Testis (tissue), 3 donors: Measurements from ENCODE around the gene CELF4. TPM values are rescaled to one million over a fixed set of nuclear protein-coding genes. Genes with fewer than 3 reads are reported as not detected.

Experiments
- DNase-seq: peaks from one replicate; pipeline ENCODE4 v3.0.0-alpha.2; 2019
- H3K27ac ChIP-seq, 2 donors: fragments of 200-600 bp; sonication (generic); one replicate each; pipeline ENCODE4 v1.5.1; 2019
- H3K27me3 ChIP-seq: fragments of 200-600 bp; sonication (generic); one replicate; pipeline ENCODE4 v1.5.1; 2019
- H3K36me3 ChIP-seq: fragments of 200-600 bp; sonication (generic); one replicate; pipeline ENCODE4 v1.5.1; 2017; ENCODE audit warnings: low read depth; ENCODE audit errors: missing control alignments
- H3K4me1 ChIP-seq: fragments of 200-600 bp; sonication (generic); one replicate; pipeline ENCODE4 v1.5.1; 2019
- H3K4me3 ChIP-seq, 2 donors: fragments of 200-600 bp; sonication (generic); one replicate each; pipeline ENCODE4 v1.5.1; 2017 to 2019
- H3K9me3 ChIP-seq: fragments of 200-600 bp; sonication (generic); one replicate; pipeline ENCODE4 v1.5.1; 2017
- POLR2A ChIP-seq: fragments of 450-650 bp; IDR thresholded peaks from one replicate; pipeline ENCODE4 v1.6.1; 2017; ENCODE audit warnings: antibody characterized with exemption, mild to moderate bottlenecking, moderate library complexity
- WGBS, 2 donors: methylation state at CpG; one replicate each; pipeline ENCODE4 v1.1.5; 2018; 5-methylcytosine and 5-hydroxymethylcytosine counted together
- intact Hi-C: fragments of 100-400 bp; cut with DNase I; formaldehyde crosslinking; loops from one replicate; pipeline ENCODE4 v1.15.1; 2023; ENCODE audit warnings: low total_unique reads
- polyA plus RNA-seq: library from polyadenylated mRNA; stranded (reverse); fragments of 350-450 nt; fragmentation: Illumina TruSeq; extraction: RNeasy Lipid Tissue Mini Kit (QIAGEN cat#74804); gene quantifications from one replicate; pipeline ENCODE4 v1.2.3, GENCODE V29; 2014; ENCODE audit warnings: low read depth, low replicate concordance; ENCODE audit not compliant: insufficient read depth
- total RNA-seq, 2 donors: library from RNA; depleted of rRNA; stranded (reverse); fragments of >200 nt; gene quantifications; one replicate each; pipeline ENCODE4 v1.2.3, GENCODE V29; 2016
- TF ChIP-seq, protein P1 (sequence below), 3 experiments: fragments of 450-650 bp in 2 of 3; fragments of 200-600 bp in 1 of 3; sonication (generic) in 1 of 3; IDR thresholded peaks; one replicate each; pipeline ENCODE4 v1.5.1; 2016 to 2019; ENCODE audit warnings: antibody characterized with exemption in 3 of 3, mild to moderate bottlenecking in 2 of 3, moderate library complexity in 1 of 3

CELF4 gene
- total and polyA plus RNA-seq, 3 donors from 2014 or later = 3.9 to 6.3 (median 4.8) TPM

DNA sequence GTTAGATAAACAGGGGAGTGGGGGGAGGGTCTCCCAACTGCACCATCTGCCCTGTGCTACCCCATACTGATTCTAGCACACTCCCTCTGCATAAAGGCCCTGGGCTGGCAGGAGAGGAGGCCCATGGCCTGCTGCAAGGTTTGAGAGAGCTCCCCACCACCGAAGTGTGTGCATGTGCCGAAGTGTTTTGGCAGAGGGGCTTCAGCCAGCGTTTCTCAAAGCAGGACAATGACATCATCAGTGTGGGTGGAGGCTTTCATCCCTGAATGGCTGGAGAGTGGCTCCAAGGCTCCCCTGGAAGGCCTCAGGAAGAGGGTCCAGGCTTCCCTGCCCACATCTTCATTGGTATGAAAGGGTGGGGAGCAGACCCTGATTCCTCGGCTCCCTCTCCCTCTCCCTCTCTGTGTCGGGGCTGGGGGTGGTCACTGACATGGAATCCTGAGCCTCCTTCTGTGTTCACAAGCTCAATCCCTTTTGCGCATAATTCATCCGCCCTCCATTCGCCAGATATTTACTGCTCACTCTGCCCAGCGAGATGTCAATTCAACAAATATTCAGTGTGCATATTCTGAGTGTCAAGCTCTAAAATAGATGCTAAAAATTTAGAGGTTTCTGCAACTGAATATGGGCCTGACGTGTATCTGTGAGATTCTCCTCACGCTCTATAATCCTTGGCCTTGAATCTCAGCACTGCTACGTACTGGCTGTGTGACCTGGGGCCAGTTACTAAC is 122.1 kb downstream of the CELF4 start:
- intact Hi-C loops = no loop called here
- TF ChIP-seq POLR2A = no peak
- TF ChIP-seq, protein P1, sequence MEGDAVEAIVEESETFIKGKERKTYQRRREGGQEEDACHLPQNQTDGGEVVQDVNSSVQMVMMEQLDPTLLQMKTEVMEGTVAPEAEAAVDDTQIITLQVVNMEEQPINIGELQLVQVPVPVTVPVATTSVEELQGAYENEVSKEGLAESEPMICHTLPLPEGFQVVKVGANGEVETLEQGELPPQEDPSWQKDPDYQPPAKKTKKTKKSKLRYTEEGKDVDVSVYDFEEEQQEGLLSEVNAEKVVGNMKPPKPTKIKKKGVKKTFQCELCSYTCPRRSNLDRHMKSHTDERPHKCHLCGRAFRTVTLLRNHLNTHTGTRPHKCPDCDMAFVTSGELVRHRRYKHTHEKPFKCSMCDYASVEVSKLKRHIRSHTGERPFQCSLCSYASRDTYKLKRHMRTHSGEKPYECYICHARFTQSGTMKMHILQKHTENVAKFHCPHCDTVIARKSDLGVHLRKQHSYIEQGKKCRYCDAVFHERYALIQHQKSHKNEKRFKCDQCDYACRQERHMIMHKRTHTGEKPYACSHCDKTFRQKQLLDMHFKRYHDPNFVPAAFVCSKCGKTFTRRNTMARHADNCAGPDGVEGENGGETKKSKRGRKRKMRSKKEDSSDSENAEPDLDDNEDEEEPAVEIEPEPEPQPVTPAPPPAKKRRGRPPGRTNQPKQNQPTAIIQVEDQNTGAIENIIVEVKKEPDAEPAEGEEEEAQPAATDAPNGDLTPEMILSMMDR (IDR thresholded peaks at IDR 0.05) = no peak
- DNase-seq = no peak
- no peak overlapping the region for H3K4me3 ChIP-seq
- no peaks in the 10 kb centered on the region for H3K27me3 ChIP-seq
- 81 to 92% methylated on average over 9 to 12 of the region's 12 CpGs for WGBS, 2 donors
- H3K9me3 ChIP-seq = no peaks in the 10 kb centered on the region
- H3K4me1 ChIP-seq = peaks cover 4% of the 10 kb centered on the region
- no peaks in the 10 kb centered on the region for H3K36me3 ChIP-seq
- no peak overlapping the region for H3K27ac ChIP-seq

DNA sequence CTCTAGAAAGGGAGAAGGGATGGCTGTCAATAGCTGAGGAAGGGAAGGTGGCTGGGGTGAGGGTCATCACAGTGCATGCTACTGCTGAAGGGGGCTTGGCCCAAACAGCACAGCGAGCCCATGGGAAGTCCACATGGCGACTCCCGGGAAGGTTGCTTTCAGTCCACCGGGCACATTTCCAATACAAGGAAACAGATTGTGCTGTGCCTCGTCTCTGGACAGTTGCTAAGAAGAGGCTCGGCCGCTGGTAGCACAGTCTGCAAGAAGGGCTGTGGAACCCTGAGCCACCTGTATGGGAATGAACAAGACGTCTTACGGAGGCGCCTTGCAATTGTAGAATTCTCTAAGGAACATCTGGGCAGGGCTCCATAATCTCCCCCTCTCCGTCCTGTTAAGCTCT is 123.1 kb downstream of the CELF4 start:
- DNase-seq = peak; percentile 24
- intact Hi-C loops = no loop called here
- 34 to 40% methylated on average over 11 of the region's 11 CpGs for WGBS, 2 donors
- Histone ChIP-seq H3K27me3 (no peaks in the 10 kb centered on the region), H3K4me3 (no peak overlapping the region), H3K27ac (no peak overlapping the region), H3K4me1 (peaks cover 4% of the 10 kb centered on the region), H3K9me3 (no peaks in the 10 kb centered on the region), H3K36me3 (no peaks in the 10 kb centered on the region)
- TF ChIP-seq, protein P1 (IDR thresholded peaks at IDR 0.05) = no peak
- no peak for TF ChIP-seq POLR2A

DNA sequence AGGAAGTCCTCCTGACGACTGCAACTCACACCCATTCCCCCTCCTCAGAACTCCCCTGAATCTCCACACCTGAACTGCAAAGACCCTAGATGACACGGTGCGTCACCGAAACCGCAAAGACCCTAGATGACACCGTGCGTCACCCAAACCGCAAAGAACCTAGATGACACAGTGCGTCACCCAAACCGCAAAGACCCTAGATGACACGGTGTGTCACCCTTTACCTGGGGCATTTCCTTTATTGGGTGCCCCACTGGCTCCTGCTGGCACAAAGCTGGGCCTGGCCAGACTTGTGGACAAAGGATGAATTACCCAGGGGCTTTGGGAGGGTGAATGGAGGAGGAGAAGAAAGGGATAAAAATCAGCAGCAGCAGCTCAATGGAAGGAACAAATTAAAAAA is 123.8 kb downstream of the CELF4 start:
- H3K4me3 ChIP-seq = no peak overlapping the region
- DNase-seq = no peak
- H3K4me1 ChIP-seq = peaks cover 4% of the 10 kb centered on the region
- WGBS, 2 donors = 77 to 83% methylated on average over 10 to 11 of the region's 11 CpGs
- H3K27me3 ChIP-seq = no peaks in the 10 kb centered on the region
- no peak overlapping the region for H3K27ac ChIP-seq
- H3K36me3 ChIP-seq = no peaks in the 10 kb centered on the region
- H3K9me3 ChIP-seq = no peaks in the 10 kb centered on the region
- TF ChIP-seq POLR2A = no peak
- TF ChIP-seq, protein P1 (IDR thresholded peaks at IDR 0.05) = no peak
- intact Hi-C loops = no loop called here

DNA sequence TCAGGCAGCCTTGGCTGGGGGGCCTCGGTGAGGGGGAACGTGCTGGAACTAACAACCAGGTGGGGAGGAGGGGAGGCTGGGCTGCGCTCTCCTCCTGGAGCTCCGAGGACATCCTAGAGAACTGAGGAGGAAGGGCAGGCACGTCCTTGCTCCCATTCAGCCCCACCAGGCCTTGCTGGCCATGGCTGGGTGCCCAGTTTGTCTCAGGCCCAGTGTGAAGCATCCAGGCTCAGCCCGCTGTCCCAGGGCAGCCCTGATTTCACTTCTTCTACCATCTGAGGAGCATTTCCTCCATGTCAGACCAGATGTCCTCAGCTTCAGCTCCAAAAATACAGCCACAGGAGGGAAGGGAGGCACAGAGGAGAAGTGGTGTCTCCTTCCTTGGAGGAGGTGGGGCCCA is 125.4 kb downstream of the CELF4 start:
- peaks cover 4% of the 10 kb centered on the region for H3K4me1 ChIP-seq
- no peaks in the 10 kb centered on the region for H3K36me3 ChIP-seq
- H3K27me3 ChIP-seq = no peaks in the 10 kb centered on the region
- peak; percentile 31 for DNase-seq
- no peak overlapping the region for H3K4me3 ChIP-seq
- intact Hi-C loops = no loop called here
- WGBS, 2 donors = 47 to 66% methylated on average over 6 of the region's 6 CpGs
- H3K27ac ChIP-seq = no peak overlapping the region
- H3K9me3 ChIP-seq = no peaks in the 10 kb centered on the region
- TF ChIP-seq, protein P1 (IDR thresholded peaks at IDR 0.05) = no peak
- no peak for TF ChIP-seq POLR2A
